ENCODE measurements around the gene CALHM6.
A peak's percentile ranks its signal among the peaks of the same experiment; 100 is the strongest.

Gene CALHM6

GRCh38 chr6:116446399-116446798, 14.8 kb upstream of the CALHM6 start:
- no peak for DNase-seq

GRCh38 chr6:116447052-116447451, 14.1 kb upstream of the CALHM6 start:
- no peak for DNase-seq

GRCh38 chr6:116447496-116448011, 13.6 kb upstream of the CALHM6 start:
- DNase-seq, result no peak

DNA sequence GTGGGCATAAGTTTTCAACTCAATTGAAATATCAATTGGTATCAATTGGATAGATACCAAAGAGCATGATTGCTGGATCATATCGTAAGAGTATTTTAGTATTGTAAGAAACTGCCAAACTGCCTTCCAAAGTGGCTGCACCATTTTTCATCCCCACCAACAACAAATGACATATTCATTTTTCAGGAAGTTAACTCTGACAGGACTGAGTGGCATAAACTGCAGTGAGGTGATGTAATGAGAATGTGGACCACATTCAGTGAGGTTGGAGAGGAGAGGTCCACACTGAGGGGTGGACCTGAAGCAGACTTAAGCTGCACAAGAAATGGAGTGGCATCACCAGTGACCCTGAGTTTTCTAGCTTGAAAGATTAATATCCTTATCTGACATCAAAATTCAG, 11.6 kb upstream of the CALHM6 start:
- no peak for DNase-seq

- no peak for DNase-seq
Observed at GRCh38 chr6:116450185-116450710, 10.9 kb upstream of the CALHM6 start.

DNA sequence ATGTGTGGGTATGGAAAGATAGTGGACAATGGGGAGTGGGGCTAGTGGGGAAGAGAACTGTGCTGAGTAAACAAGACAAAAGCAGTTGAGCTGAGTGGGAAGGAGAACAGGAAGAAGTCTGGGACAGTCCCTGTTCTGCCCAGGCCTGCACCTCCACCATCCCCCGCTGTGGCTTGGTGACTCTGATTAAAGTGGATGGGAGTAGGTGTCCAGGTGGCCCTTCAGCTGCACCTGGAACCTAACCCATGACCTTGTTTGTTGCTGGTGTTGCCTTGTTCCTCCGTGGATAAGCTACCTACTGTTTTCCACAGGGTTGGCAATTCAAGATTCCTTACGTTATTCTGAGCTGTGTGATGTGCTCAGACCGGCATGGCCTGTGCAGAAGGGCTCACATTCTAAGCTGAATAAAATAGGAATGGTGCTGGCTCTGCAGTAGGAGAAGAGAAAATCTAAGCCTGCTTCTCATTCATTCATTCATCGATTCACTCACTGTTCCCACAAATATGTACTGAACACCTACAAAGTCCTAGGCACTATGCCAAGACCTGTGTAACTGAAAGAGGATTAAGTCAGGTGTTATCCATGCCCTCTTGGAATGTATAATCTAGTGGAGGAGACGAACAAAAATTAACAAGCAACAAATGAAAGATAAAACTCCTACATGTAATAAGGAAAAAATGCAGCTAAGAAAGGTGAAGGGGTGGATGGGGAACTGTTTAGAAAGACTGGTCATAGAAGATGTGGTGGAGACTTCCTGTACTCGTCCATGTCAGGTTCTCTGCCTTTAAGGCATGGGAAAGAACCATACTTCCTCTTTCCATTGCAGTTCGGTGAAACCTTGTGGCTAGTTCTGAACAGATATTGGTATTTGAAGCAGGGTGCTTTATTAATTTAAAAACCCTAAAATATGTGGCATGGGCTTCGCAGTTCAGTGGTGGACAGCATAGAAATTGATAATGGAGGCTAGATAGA, 10.1 kb upstream of the CALHM6 start:
- no peak for DNase-seq

- no peak for DNase-seq
Observed at GRCh38 chr6:116451916-116452315, 9.3 kb upstream of the CALHM6 start.

GRCh38 chr6:116452531-116452930, 8.6 kb upstream of the CALHM6 start:
- DNase-seq, result no peak

GRCh38 chr6:116456106-116456505, 5.1 kb upstream of the CALHM6 start:
- DNase-seq, result no peak

DNA sequence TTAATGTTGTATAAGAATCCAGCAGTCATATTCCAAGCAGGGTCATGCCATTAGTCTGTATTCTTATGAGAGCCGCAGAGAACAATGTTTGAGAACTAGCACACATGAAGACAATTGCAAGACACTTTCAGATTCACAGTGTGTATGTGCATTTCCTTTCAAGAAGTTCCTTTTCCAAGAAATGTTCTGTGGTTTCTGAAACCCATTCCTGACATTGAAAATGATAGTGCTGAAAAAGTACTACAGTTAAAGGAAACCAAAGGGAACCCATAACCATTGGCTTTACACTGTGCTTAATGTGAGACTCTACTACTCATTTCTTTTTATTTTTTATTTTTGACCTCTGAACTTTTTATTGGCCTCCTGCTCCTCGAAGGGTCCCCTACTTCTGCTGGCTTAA, 4.2 kb upstream of the CALHM6 start:
- DNase-seq, result no peak

GRCh38 chr6:116458264-116458663, 2.9 kb upstream of the CALHM6 start:
- DNase-seq, result no peak

GRCh38 chr6:116459927-116460326, 1.2 kb upstream of the CALHM6 start:
- DNase-seq, result no peak

GRCh38 chr6:116461932-116462885, 1.0 kb downstream of the CALHM6 start:
- DNase-seq, result peak; percentile 69

DNA sequence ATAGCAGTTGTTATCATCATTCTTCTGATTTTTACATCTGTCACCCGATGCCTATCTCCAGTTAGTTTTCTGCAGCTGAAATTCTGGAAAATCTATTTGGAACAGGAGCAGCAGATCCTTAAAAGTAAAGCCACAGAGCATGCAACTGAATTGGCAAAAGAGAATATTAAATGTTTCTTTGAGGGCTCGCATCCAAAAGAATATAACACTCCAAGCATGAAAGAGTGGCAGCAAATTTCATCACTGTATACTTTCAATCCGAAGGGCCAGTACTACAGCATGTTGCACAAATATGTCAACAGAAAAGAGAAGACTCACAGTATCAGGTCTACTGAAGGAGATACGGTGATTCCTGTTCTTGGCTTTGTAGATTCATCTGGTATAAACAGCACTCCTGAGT, 2.1 kb downstream of the CALHM6 start:
- DNase-seq, result no peak

DNA sequence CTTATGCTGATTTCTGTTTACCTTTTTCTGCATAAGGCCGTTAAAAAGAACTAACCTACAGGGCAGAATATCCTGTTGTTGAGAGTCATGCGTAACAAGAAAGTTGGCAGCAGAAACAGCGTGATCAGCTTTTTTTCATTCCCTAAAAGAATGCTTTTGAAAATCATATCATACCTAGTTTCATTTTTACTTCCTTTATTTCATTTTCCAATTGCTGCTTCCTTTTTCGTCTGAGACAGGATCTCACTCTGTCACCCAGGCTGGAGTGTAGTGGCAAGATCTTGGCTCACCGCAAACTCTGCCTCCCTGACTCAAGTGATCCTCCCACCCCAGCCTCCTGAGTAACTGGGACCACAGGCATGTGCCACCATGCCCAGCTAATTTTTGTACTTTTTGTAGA, 4.1 kb downstream of the CALHM6 start:
- DNase-seq, result no peak

GRCh38 chr6:116467096-116467495, 5.9 kb downstream of the CALHM6 start:
- no peak for DNase-seq

DNA sequence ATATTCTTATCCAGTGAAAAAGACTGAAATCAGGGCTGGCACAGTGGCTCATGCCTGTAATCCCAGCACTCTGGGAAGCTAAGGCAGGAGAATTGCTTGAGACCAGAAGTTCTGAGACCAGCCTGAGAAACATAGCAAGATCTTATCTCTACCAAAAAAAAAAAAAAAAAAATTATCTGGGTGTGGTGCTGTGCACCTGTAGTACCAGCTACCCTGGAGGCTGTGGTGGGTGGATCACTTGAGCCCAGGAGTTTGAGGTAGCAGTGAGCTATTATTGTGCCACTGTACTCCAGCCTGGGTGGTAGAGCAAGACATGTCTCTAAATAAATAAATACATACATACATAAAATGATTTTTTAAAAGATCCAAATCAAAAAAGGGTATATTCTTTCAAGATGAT, 6.3 kb downstream of the CALHM6 start:
- DNase-seq, result no peak

GRCh38 chr6:116468293-116468692, 7.1 kb downstream of the CALHM6 start:
- no peak for DNase-seq

- DNase-seq, result no peak
Observed at GRCh38 chr6:116471531-116471930, 10.4 kb downstream of the CALHM6 start.

- no peak for DNase-seq
Observed at GRCh38 chr6:116472706-116473105, 11.5 kb downstream of the CALHM6 start.

DNA sequence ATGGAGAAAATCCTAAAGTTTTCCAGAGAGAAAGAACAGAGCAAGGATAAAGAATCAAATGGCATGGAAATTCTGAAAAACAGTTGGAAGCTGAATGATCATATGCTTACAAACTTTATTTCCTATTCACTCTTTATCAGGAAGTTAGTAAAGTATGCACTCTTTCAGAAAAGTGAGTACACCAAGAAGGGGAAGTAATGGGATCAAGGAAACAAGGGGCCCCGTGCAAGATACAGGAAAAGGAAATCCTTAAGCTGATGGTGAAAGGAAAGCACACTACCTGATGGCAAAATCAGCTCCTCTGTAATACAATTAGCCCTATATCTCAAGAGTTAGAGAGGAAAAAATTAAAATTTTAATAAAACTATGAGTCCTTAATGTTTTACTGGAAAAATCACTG, 14.0 kb downstream of the CALHM6 start:
- no peak for DNase-seq

DNA sequence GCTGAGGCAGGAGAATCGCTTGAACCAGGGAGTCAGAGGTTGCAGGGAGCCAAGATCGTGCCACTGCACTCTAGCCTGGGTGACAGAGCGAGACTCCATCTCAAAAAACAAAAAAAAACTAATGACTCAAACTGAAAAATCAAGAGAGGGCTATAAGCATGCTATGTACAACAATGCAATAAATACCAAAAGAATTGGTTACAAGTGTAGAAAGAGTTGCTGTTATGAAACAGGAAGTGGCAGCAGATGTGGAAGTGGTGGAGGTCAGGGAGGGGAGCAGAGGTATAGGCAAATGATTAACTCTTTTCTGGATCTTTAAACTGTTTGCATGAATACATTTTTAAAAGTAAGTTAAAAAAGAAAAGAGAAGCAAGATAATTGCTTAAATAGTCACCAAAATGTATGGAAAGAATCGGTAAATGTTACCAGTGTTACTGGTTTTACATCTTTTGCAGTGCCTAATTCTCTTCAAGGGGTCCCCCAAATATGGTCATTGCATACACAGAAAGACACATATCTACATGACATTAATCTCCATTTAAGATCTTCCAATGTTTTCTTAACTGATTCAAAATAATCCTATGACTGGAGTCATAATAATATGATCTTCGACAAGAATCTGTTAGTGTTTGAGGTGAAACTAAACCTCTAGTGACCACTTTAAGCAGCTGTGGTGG, 15.0 kb downstream of the CALHM6 start:
- no peak for DNase-seq

- DNase-seq, result no peak
Observed at GRCh38 chr6:116482780-116483179, 21.6 kb downstream of the CALHM6 start.
